Adrenal gland (tissue), 5 donors: ENCODE measurements around the gene ARHGAP31.

Source experiments
- POLR2A ChIP-seq, 2 donors: fragments of 450-650 bp; IDR thresholded peaks; one replicate each; pipeline ENCODE4 v1.6.1; 2017; ENCODE audit warnings: antibody characterized with exemption in 2 of 2, mild to moderate bottlenecking in 2 of 2, moderate library complexity in 1 of 2
- TF ChIP-seq, protein P1 (sequence below), 6 experiments: fragments of 450-650 bp in 4 of 6; fragments of 200-600 bp in 2 of 6; sonication (generic) in 1 of 6; IDR thresholded peaks; 1 replicate in 5 of 6; 2 replicates in 1 of 6; pipeline versions ENCODE4 v1.5.1 to v1.8.0; 2016 to 2021; ENCODE audit warnings: antibody characterized with exemption in 6 of 6, mild to moderate bottlenecking in 2 of 6, moderate library complexity in 1 of 6
- donor health status: DM: no; HTN: no; CAD: no.

DNA sequence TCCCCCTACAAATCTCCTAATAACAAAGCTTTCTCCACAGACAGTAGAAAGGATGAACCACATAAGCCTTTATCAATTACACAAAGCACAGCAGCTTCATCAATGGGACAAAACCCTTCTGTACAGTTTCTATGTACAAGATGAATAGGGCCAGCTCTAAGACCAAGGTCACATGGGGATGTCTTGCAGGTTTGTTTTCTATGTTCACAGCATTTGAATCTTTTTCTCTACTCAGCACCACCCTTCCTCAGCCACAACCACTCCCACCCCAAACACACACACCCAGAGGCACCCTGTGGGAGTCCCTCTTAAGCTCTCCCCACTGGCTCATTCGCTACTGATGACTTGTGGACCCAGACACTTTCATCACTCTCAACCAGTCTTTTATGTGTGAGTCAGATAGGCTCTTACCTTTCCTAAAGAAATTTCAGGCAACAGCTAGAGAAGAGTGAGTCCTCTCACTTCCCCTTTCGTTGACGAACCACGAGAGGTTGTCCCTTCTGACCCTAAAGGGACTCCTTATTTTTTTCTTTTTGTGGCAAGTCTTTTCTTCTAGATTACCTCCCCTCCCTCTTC, 57.9 kb downstream of the ARHGAP31 start:
- TF ChIP-seq, protein P1, sequence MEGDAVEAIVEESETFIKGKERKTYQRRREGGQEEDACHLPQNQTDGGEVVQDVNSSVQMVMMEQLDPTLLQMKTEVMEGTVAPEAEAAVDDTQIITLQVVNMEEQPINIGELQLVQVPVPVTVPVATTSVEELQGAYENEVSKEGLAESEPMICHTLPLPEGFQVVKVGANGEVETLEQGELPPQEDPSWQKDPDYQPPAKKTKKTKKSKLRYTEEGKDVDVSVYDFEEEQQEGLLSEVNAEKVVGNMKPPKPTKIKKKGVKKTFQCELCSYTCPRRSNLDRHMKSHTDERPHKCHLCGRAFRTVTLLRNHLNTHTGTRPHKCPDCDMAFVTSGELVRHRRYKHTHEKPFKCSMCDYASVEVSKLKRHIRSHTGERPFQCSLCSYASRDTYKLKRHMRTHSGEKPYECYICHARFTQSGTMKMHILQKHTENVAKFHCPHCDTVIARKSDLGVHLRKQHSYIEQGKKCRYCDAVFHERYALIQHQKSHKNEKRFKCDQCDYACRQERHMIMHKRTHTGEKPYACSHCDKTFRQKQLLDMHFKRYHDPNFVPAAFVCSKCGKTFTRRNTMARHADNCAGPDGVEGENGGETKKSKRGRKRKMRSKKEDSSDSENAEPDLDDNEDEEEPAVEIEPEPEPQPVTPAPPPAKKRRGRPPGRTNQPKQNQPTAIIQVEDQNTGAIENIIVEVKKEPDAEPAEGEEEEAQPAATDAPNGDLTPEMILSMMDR (IDR thresholded peaks at IDR 0.05) = no peak
- no peak for TF ChIP-seq POLR2A (IDR thresholded peaks at IDR 0.05)
